Activated naive CD8-positive, alpha-beta T cell (primary cell): ENCODE data around the gene DSCAML1.

Experiments used
- H3K27ac Mint-ChIP-seq: one replicate; pipeline ENCODE4 v1.8.0; 2021; ENCODE audit warnings: mixed read lengths
- H3K27me3 Mint-ChIP-seq: one replicate; pipeline ENCODE4 v1.8.0; 2021; ENCODE audit warnings: mixed read lengths
- H3K36me3 Mint-ChIP-seq: one replicate; pipeline ENCODE4 v1.8.0; 2021; ENCODE audit warnings: mixed read lengths
- H3K4me1 Mint-ChIP-seq: one replicate; pipeline ENCODE4 v1.8.0; 2021; ENCODE audit warnings: low read depth, mixed read lengths
- H3K4me3 Mint-ChIP-seq: one replicate; pipeline ENCODE4 v1.8.0; 2021; ENCODE audit warnings: mild to moderate bottlenecking, mixed read lengths
- H3K9me3 Mint-ChIP-seq: one replicate; pipeline ENCODE4 v1.8.0; 2021; ENCODE audit warnings: low read depth, mixed read lengths

Gene DSCAML1

DNA sequence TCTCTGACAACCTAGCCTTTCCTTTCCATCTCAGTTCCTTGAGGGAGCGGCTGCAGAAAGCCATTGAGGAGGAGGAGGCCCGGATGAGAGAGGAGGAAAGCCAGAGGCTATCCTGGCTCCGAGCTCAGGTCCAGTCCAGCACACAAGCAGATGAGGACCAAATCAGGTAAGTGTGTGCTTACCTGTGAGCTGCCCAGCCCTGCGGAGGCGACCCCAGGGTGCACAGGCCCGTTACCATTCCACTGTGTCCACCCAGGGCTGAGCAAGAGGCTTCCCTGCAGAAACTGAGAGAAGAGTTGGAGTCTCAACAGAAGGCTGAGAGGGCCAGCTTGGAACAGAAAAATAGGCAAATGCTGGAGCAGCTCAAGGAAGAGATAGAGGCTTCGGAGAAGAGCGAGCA, 406.3 kb downstream of the DSCAML1 start:
- Mint-ChIP-seq H3K4me3 (no peak overlapping the region), H3K36me3 (peaks cover 36% of the 10 kb centered on the region), H3K4me1 (no peaks in the 10 kb centered on the region), H3K9me3 (no peaks in the 10 kb centered on the region), H3K27ac (no peak overlapping the region), H3K27me3 (no peaks in the 10 kb centered on the region)

DNA sequence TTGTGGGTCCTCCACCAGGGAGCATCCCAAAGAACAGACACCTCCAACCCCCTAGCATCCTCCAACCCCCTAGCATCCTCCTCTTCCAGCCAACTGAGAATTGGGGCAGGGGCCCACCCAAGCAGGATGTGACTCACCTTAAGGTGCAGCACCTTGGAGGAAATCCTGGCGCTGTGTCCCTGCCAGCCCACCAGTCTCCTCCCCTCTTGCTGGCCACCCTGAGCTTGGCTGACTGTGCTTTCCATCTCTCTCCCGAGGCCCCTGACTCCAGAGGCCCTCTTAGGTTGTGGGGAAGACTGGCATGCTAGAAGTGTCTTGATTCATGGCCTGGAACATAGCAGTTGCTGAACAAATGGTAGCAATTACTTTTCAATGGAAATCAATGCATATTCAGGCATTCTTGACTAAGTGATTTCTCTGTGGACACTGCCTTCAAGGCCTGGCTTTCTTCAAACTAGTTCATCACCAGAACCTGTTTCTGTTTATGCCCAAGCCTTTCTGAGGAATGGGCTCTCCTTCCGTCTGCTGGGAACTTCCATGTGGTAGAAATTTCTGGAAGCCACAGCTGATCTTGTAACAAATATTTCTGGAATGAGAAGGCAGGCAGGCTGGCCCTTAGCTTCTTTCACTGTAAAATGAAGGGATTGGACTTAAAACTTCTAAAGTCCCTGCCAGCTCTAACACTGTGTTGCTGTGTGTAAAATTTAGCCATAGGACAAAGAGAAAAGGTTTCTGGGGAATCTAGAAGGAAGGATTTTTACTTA, 408.8 kb downstream of the DSCAML1 start:
- Mint-ChIP-seq H3K4me1 (no peaks in the 10 kb centered on the region), H3K27ac (no peak overlapping the region), H3K36me3 (peaks cover 32% of the 10 kb centered on the region), H3K27me3 (no peaks in the 10 kb centered on the region), H3K9me3 (no peaks in the 10 kb centered on the region), H3K4me3 (no peak overlapping the region)

DNA sequence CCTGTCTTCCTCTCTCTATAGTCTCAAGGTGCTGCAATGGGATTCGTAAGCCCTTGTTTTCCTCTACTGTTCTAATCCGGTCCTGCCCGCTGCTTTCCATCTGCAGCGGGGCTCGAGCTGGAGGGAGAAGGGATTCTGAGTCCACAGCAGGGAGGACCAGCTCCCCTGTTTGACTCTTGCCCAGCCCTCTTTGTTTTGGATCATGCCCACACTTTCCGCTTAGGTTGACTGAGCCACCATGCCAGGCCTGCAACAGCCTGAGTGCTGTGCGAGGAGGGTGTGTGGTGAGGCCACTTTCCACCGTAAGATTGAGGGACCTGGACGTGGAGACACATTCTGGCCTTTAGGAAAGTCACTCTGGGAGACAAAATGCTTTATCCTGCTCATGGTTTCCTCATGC, 411.1 kb downstream of the DSCAML1 start:
- no peaks in the 10 kb centered on the region for H3K27me3 Mint-ChIP-seq
- peaks cover 30% of the 10 kb centered on the region for H3K36me3 Mint-ChIP-seq
- H3K4me3 Mint-ChIP-seq: no peak overlapping the region
- H3K27ac Mint-ChIP-seq: no peak overlapping the region
- H3K4me1 Mint-ChIP-seq: no peaks in the 10 kb centered on the region
- no peaks in the 10 kb centered on the region for H3K9me3 Mint-ChIP-seq

DNA sequence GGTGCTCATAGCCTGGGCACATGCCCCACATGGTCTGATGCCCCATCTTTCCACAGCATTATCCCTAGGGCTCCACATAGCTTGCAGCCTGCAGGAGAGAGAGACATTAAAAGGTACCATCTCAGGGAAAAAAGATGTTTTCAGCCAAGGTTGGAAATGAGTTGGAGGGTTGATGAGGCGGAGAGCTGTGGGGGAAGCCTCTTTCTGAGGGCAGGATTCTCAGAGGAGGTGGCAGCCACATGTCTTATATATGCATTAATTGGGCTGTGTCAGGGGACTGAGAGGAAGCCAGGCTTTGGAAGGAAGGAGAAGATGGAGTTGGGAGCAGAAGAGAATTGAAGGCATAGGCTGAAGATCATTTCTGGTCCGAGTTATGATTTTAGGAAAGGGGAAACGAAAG, 411.5 kb downstream of the DSCAML1 start:
- Mint-ChIP-seq H3K36me3 (peaks cover 25% of the 10 kb centered on the region), H3K9me3 (no peaks in the 10 kb centered on the region), H3K27me3 (no peaks in the 10 kb centered on the region), H3K4me1 (no peaks in the 10 kb centered on the region), H3K4me3 (no peak overlapping the region), H3K27ac (no peak overlapping the region)

DNA sequence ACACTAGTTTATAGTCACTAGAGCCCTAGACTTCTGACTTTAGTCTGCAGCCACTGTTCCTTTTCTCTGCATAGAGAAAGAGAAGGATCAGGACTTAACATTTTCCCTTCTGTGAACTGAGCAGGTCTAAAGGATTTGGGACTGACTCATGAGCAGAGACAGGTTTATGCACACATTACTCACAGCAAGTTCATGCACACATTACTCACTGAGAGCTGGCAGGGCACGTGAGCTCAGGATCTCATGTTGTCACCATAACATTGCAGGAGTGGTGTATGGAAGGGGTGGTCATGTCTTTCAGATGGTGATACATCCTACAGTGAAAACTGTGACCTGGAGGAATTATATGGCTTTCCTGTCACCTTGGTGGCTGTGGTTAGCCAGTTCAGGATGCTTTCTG, 413.0 kb downstream of the DSCAML1 start:
- Mint-ChIP-seq H3K4me3 (no peak overlapping the region), H3K27me3 (no peaks in the 10 kb centered on the region), H3K4me1 (no peaks in the 10 kb centered on the region), H3K9me3 (no peaks in the 10 kb centered on the region), H3K36me3 (peaks cover 17% of the 10 kb centered on the region), H3K27ac (no peak overlapping the region)

DNA sequence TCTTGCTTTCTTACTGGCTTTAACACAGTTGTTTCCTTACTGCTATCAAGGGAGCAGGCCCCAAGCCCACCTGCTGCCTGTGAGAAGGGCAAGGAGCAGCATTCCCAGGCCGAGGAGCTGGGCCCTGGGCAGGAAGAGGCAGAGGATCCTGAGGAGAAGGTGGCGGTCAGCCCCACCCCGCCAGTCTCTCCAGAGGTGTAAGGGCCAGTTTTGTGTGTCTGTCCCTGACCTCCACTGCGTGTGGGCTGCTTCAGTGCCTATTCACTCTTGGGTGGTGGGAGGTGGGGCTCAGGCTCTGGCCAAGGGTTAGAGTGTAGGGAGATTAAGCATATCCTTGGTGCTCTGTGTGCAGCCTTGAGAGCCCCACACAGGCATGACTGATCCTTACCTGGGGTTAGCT, 414.3 kb downstream of the DSCAML1 start:
- no peak overlapping the region for H3K27ac Mint-ChIP-seq
- H3K9me3 Mint-ChIP-seq: no peaks in the 10 kb centered on the region
- H3K4me1 Mint-ChIP-seq: no peaks in the 10 kb centered on the region
- peaks cover 14% of the 10 kb centered on the region for H3K36me3 Mint-ChIP-seq
- no peak overlapping the region for H3K4me3 Mint-ChIP-seq
- no peaks in the 10 kb centered on the region for H3K27me3 Mint-ChIP-seq

DNA sequence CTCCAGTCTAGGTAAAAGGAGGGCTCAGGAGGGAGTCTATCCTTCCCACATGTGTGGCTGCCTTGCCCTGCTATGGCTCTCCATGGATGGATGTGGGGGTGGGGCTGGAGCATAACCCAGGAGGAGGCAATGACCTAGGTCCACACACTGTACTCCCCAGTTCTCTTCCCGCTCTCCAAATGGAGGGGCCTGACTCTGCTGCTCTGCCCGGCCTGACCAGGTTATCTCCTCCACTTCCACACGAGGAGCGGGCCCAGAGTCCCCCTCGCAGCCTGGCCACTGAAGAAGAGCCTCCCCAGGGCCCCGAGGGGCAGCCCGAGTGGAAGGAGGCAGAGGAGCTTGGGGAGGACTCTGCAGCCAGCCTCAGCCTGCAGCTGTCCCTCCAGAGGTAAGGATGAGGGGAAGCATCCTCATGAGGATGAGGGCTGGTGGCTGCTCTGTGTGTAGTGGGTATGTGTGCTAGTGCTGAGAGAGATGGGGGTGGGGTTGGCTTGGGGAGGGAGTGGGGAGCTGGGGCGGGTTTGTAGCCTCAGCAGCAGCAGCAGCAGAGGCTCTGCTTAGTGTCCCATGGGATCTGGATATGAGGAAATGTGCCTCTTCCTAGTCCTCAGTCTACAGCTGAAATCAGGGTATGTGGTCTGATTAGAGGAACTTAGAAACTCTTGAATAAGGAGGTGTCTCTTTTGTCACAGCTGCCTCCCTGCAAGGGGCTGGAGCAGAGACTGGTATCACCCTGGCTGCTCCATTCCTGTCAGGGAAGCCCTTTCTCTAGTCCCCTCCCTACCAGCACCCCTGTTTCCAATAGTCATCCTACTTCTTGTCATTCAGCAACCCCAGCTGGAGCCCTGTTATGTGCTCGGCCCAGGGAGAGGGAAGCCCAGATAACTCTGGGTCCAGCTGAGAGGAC, 415.3 kb downstream of the DSCAML1 start:
- Mint-ChIP-seq H3K4me1 (no peaks in the 10 kb centered on the region), H3K4me3 (no peak overlapping the region), H3K9me3 (no peaks in the 10 kb centered on the region), H3K27me3 (no peaks in the 10 kb centered on the region), H3K27ac (no peak overlapping the region), H3K36me3 (peaks cover 14% of the 10 kb centered on the region)

DNA sequence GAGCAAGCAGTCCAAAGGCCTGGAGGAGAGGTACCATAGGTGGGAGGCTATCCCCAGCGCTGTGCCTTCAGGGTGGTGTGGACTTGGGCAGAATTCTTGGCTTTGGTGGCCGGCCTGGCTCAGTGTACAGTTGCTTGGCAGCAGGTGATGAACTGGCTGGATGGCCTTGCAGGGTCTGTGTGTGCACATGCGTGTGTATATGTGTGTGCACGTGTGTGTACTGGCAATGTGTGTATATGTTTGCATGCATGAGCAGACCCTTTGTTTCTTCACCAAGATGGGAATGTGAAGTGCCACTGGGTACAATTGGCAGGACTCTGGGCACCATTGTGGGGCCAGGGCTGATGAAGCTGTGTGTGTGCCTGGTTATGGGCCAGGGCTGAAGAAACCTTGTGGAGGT, 416.3 kb downstream of the DSCAML1 start:
- no peak overlapping the region for H3K27ac Mint-ChIP-seq
- H3K4me3 Mint-ChIP-seq: no peak overlapping the region
- no peaks in the 10 kb centered on the region for H3K9me3 Mint-ChIP-seq
- H3K36me3 Mint-ChIP-seq: peaks cover 16% of the 10 kb centered on the region
- H3K27me3 Mint-ChIP-seq: no peaks in the 10 kb centered on the region
- H3K4me1 Mint-ChIP-seq: no peaks in the 10 kb centered on the region

DNA sequence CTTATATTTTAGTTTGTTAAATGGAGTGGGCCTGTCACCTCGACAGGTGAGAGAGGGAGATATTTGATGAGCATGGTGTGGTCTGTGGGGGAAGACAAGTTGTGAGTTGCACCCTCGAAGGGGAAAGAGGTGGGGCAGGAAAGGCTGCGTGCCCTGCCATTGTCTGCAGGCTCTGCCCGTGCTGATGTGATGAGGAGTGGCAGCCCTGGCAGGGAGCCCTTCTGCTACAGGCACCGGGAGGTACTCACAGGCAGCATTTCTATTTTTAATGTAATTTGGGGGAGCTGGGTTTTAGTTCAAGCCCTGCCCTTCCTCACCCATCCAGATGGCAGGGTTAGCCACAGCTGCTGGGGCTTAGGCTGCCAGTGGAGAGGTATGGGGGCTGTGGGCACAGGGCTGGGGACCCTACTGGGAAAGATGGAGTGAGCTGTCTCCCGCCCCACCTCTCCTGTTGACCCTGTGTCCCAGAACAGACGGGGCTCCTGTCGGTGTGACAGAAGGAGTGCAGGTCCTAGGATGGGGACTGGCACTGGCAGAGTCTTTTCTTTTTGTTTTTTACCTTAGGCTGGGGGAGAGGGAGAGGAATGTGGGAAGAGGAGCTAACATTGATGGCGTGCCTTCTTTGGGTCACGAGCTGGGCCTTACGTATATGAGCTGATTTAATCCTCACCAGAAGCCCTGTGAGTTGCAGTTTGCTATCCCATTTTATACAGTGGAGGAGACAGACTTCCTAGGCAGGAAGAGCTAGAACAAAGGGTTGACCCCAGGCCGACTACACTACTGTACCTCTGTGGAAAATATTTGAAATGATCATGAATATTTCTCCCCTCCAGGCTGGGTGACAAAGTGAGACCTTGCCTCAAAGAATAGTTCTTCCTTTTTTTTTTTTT, 417.8 kb downstream of the DSCAML1 start:
- H3K4me3 Mint-ChIP-seq: no peak overlapping the region
- H3K27ac Mint-ChIP-seq: no peak overlapping the region
- peaks cover 16% of the 10 kb centered on the region for H3K36me3 Mint-ChIP-seq

More for the DNA sequence above, 417.8 kb downstream of the DSCAML1 start:
- Mint-ChIP-seq H3K4me1 (no peaks in the 10 kb centered on the region), H3K27me3 (no peaks in the 10 kb centered on the region), H3K9me3 (no peaks in the 10 kb centered on the region)
